ENCODE results near the gene TMEM132C.

TMEM132C gene

GRCh38 chr12:128623748-128624147 lies 356.8 kb downstream of the TMEM132C start:
- ChIA-PET CTCF (interaction anchor here (0.6 kb wide), 1 partner anchor 1288 kb away, joined by 5 read pairs; no protein-coding TSS in a partner anchor), POLR2A (no interaction called here)
- TF ChIP-seq ARNT (IDR thresholded peaks at IDR 0.05) (no peak), FOXK2 (IDR thresholded peaks at IDR 0.05) (no peak), SUZ12 (IDR thresholded peaks at IDR 0.05) (no peak), BHLHE40 (IDR thresholded peaks at IDR 0.05; ENCODE audit: borderline replicate concordance) (no peak), L3MBTL2 (conservative IDR thresholded peaks at IDR 0.05) (no peak), SP1 (IDR thresholded peaks at IDR 0.05) (no peak), TARDBP (IDR thresholded peaks at IDR 0.05) (no peak), LEF1 (IDR thresholded peaks at IDR 0.05; ENCODE audit: borderline replicate concordance) (no peak), FOXA1 (IDR thresholded peaks at IDR 0.05) (no peak), ZNF384 (IDR thresholded peaks at IDR 0.05) (no peak), NFRKB (IDR thresholded peaks at IDR 0.05) (no peak), FOXM1 (IDR thresholded peaks at IDR 0.05; ENCODE audit: borderline replicate concordance) (no peak), CTBP1 (IDR thresholded peaks at IDR 0.05; ENCODE audit: borderline replicate concordance) (no peak), ELF4 (IDR thresholded peaks at IDR 0.05) (no peak), PKNOX1 (IDR thresholded peaks at IDR 0.05) (no peak)
- no peak for DNase-seq (ENCODE audit: extremely low spot score)

- no peak for DNase-seq (ENCODE audit: extremely low spot score)
- ChIA-PET POLR2A (no interaction called here), CTCF (no interaction called here)
- TF ChIP-seq FOXA1 (IDR thresholded peaks at IDR 0.05), result no peak
- no peak for TF ChIP-seq PKNOX1 (IDR thresholded peaks at IDR 0.05)
- TF ChIP-seq L3MBTL2 (conservative IDR thresholded peaks at IDR 0.05), result no peak
Measured at GRCh38 chr12:128626808-128627320, 359.9 kb downstream of the TMEM132C start.

- ChIA-PET CTCF (no interaction called here), POLR2A (no interaction called here)
- TF ChIP-seq L3MBTL2 (conservative IDR thresholded peaks at IDR 0.05) (no peak), SUZ12 (IDR thresholded peaks at IDR 0.05) (no peak), FOXM1 (IDR thresholded peaks at IDR 0.05; ENCODE audit: borderline replicate concordance) (no peak), NFRKB (IDR thresholded peaks at IDR 0.05) (no peak), FOXK2 (IDR thresholded peaks at IDR 0.05) (no peak), LEF1 (IDR thresholded peaks at IDR 0.05; ENCODE audit: borderline replicate concordance) (no peak), FOXA1 (IDR thresholded peaks at IDR 0.05) (no peak), PKNOX1 (IDR thresholded peaks at IDR 0.05) (no peak), BHLHE40 (IDR thresholded peaks at IDR 0.05; ENCODE audit: borderline replicate concordance) (no peak), ARNT (IDR thresholded peaks at IDR 0.05) (no peak), ZNF384 (IDR thresholded peaks at IDR 0.05) (no peak), HDGF (IDR thresholded peaks at IDR 0.05; ENCODE audit: borderline replicate concordance) (no peak), ELF4 (IDR thresholded peaks at IDR 0.05) (no peak), CTBP1 (IDR thresholded peaks at IDR 0.05; ENCODE audit: borderline replicate concordance) (no peak)
- DNase-seq (ENCODE audit: extremely low spot score), result no peak
Measured at GRCh38 chr12:128627659-128628058, 360.7 kb downstream of the TMEM132C start.

- CTCF ChIA-PET, result no interaction called here
- DNase-seq (ENCODE audit: extremely low spot score), result no peak
- POLR2A ChIA-PET, result no interaction called here
- TF ChIP-seq ARNT (IDR thresholded peaks at IDR 0.05), result no peak
- TF ChIP-seq PKNOX1 (IDR thresholded peaks at IDR 0.05), result no peak
- TF ChIP-seq FOXM1 (IDR thresholded peaks at IDR 0.05; ENCODE audit: borderline replicate concordance), result no peak
- TF ChIP-seq SP1 (IDR thresholded peaks at IDR 0.05), result no peak
- TF ChIP-seq NFRKB (IDR thresholded peaks at IDR 0.05), result no peak
- no peak for TF ChIP-seq CTBP1 (IDR thresholded peaks at IDR 0.05; ENCODE audit: borderline replicate concordance)
- no peak for TF ChIP-seq LEF1 (IDR thresholded peaks at IDR 0.05; ENCODE audit: borderline replicate concordance)
- no peak for TF ChIP-seq FOXA1 (IDR thresholded peaks at IDR 0.05)
- no peak for TF ChIP-seq ELF4 (IDR thresholded peaks at IDR 0.05)
- TF ChIP-seq FOXK2 (IDR thresholded peaks at IDR 0.05), result no peak
Measured at GRCh38 chr12:128629979-128630378, 363.0 kb downstream of the TMEM132C start.

GRCh38 chr12:128637642-128638606 lies 371.0 kb downstream of the TMEM132C start:
- no peak for TF ChIP-seq FOXK2 (IDR thresholded peaks at IDR 0.05)
- no peak for TF ChIP-seq ARNT (IDR thresholded peaks at IDR 0.05)
- no peak for TF ChIP-seq NFRKB (IDR thresholded peaks at IDR 0.05)
- no peak for TF ChIP-seq FOXA1 (IDR thresholded peaks at IDR 0.05)
- TF ChIP-seq L3MBTL2 (conservative IDR thresholded peaks at IDR 0.05), result no peak
- TF ChIP-seq ZNF384 (IDR thresholded peaks at IDR 0.05), result no peak
- TF ChIP-seq TARDBP (IDR thresholded peaks at IDR 0.05), result no peak
- TF ChIP-seq FOXM1 (IDR thresholded peaks at IDR 0.05; ENCODE audit: borderline replicate concordance), result no peak
- TF ChIP-seq BHLHE40 (IDR thresholded peaks at IDR 0.05; ENCODE audit: borderline replicate concordance), result no peak
- no peak for TF ChIP-seq PKNOX1 (IDR thresholded peaks at IDR 0.05)
- no peak for TF ChIP-seq HDGF (IDR thresholded peaks at IDR 0.05; ENCODE audit: borderline replicate concordance)
- TF ChIP-seq SP1 (IDR thresholded peaks at IDR 0.05), result no peak
- no peak for TF ChIP-seq ELF4 (IDR thresholded peaks at IDR 0.05)
- TF ChIP-seq SUZ12 (IDR thresholded peaks at IDR 0.05), result no peak
- no peak for TF ChIP-seq LEF1 (IDR thresholded peaks at IDR 0.05; ENCODE audit: borderline replicate concordance)
- no peak for TF ChIP-seq CTBP1 (IDR thresholded peaks at IDR 0.05; ENCODE audit: borderline replicate concordance)
- ChIA-PET CTCF (no interaction called here), POLR2A (no interaction called here)
- no peak for DNase-seq (ENCODE audit: extremely low spot score)
